ENCODE results near the gene TRIM47. TPM values are rescaled to one million over a fixed set of nuclear protein-coding genes. Genes with fewer than 3 reads are reported as not detected.

TRIM47 gene
- total RNA-seq: 1 to 10 TPM; 1.6 to 2.7 TPM
- polyA plus RNA-seq (2013, experiment 1 of 2): 1.4 TPM
- 0.62 TPM for polyA plus RNA-seq (2013, experiment 2 of 2)
- long read RNA-seq, experiment 1, partial matches to known transcripts: 0 of 2 reads
- long read RNA-seq, experiment 1, other reads (novel, unspliced or antisense): 1 of 2 reads
- long read RNA-seq, experiment 2, partial matches to known transcripts: 0 of 2 reads
- long read RNA-seq, experiment 2, other reads (novel, unspliced or antisense): 0 of 2 reads
- long read RNA-seq, experiment 3, partial matches to known transcripts: 0 of 2 reads
- long read RNA-seq, experiment 3, other reads (novel, unspliced or antisense): 0 of 2 reads
- long read RNA-seq, experiment 4, partial matches to known transcripts: 1 of 1 reads
- long read RNA-seq, experiment 4, other reads (novel, unspliced or antisense): 0 of 1 reads

- peaks cover 39% of the 10 kb centered on the region for H3K27me3 ChIP-seq (ENCODE audit: control insufficient read depth, insufficient read depth, low read length, poor library complexity, severe bottlenecking)
- peak; percentile 87 for DNase-seq
- peaks cover 50% of the 10 kb centered on the region for H3K27me3 Mint-ChIP-seq (ENCODE audit: insufficient read depth)
- H3K36me3 ChIP-seq (ENCODE audit: control insufficient read depth, insufficient read depth, low read length): no peaks in the 10 kb centered on the region
- no peaks in the 10 kb centered on the region for H3K9me3 Mint-ChIP-seq
- WGBS, 2 experiments (ENCODE audit: insufficient coverage in 1 of 2, insufficient read length in 1 of 2): 8 to 13% methylated on average over 31 to 87 of the region's 87 CpGs
- no peaks in the 10 kb centered on the region for H3K4me1 ChIP-seq (ENCODE audit: control insufficient read depth, insufficient read depth, low read length)
- no peak within 1 kb of the TSS for H3K27ac ChIP-seq (ENCODE audit: low read depth, low read length)
- peak within 1 kb of the TSS; percentile 52 for H3K4me3 Mint-ChIP-seq
- TF ChIP-seq CTCF (conservative IDR thresholded peaks at IDR 0.05): peak; percentile 29
- no peak within 1 kb of the TSS for H3K9ac ChIP-seq (ENCODE audit: extremely low read depth, low read length, poor library complexity, severe bottlenecking)
- H3K36me3 Mint-ChIP-seq (ENCODE audit: low read depth): no peaks in the 10 kb centered on the region
- peaks cover 10% of the 10 kb centered on the region for H3K4me1 Mint-ChIP-seq
- no peak within 1 kb of the TSS for H3K4me3 ChIP-seq (ENCODE audit: low read length)
- no peak within 1 kb of the TSS for H3K27ac Mint-ChIP-seq
- H3K9me3 ChIP-seq (ENCODE audit: control insufficient read depth, low read length): no peaks in the 10 kb centered on the region
Observed at GRCh38 chr17:75878174-75878998, at the start of gene TRIM47. TSS of gene TRIM47 (minus strand) at chr17:75878581. CDS start at chr17:75878548, 33 bp downstream.

GRCh38 chr17:75927286-75927922 lies 49.0 kb upstream of the TRIM47 start:
- TF ChIP-seq CTCF (conservative IDR thresholded peaks at IDR 0.05): peak; percentile 82
- H3K36me3 ChIP-seq (ENCODE audit: control insufficient read depth, insufficient read depth, low read length): peaks cover 13% of the 10 kb centered on the region
- H3K9ac ChIP-seq (ENCODE audit: extremely low read depth, low read length, poor library complexity, severe bottlenecking): no peak overlapping the region
- 88 to 90% methylated on average over 5 to 6 of the region's 6 CpGs for WGBS, 2 experiments (ENCODE audit: insufficient coverage in 1 of 2, insufficient read length in 1 of 2)
- H3K9me3 ChIP-seq (ENCODE audit: control insufficient read depth, low read length): no peaks in the 10 kb centered on the region
- no peaks in the 10 kb centered on the region for H3K27me3 ChIP-seq (ENCODE audit: control insufficient read depth, insufficient read depth, low read length, poor library complexity, severe bottlenecking)
- Mint-ChIP-seq H3K9me3 (no peaks in the 10 kb centered on the region), H3K36me3 (ENCODE audit: low read depth) (peaks cover 24% of the 10 kb centered on the region), H3K27me3 (ENCODE audit: insufficient read depth) (no peaks in the 10 kb centered on the region), H3K4me3 (no peak overlapping the region), H3K4me1 (no peaks in the 10 kb centered on the region), H3K27ac (no peak overlapping the region)
- DNase-seq: peak; percentile 90
- no peak overlapping the region for H3K4me3 ChIP-seq (ENCODE audit: low read length)
- no peak overlapping the region for H3K27ac ChIP-seq (ENCODE audit: low read depth, low read length)
- H3K4me1 ChIP-seq (ENCODE audit: control insufficient read depth, insufficient read depth, low read length): no peaks in the 10 kb centered on the region

GRCh38 chr17:75926456-75926855 lies 48.1 kb upstream of the TRIM47 start:
- Histone ChIP-seq H3K9ac (ENCODE audit: extremely low read depth, low read length, poor library complexity, severe bottlenecking) (no peak overlapping the region), H3K27me3 (ENCODE audit: control insufficient read depth, insufficient read depth, low read length, poor library complexity, severe bottlenecking) (no peaks in the 10 kb centered on the region), H3K4me3 (ENCODE audit: low read length) (no peak overlapping the region), H3K9me3 (ENCODE audit: control insufficient read depth, low read length) (no peaks in the 10 kb centered on the region), H3K27ac (ENCODE audit: low read depth, low read length) (no peak overlapping the region), H3K36me3 (ENCODE audit: control insufficient read depth, insufficient read depth, low read length) (peaks cover 13% of the 10 kb centered on the region), H3K4me1 (ENCODE audit: control insufficient read depth, insufficient read depth, low read length) (no peaks in the 10 kb centered on the region)
- TF ChIP-seq CTCF (conservative IDR thresholded peaks at IDR 0.05): no peak
- no peak overlapping the region for H3K27ac Mint-ChIP-seq
- H3K4me3 Mint-ChIP-seq: no peak overlapping the region
- H3K4me1 Mint-ChIP-seq: no peaks in the 10 kb centered on the region
- no peaks in the 10 kb centered on the region for H3K9me3 Mint-ChIP-seq
- DNase-seq: no peak
- no peaks in the 10 kb centered on the region for H3K27me3 Mint-ChIP-seq (ENCODE audit: insufficient read depth)
- H3K36me3 Mint-ChIP-seq (ENCODE audit: low read depth): peaks cover 20% of the 10 kb centered on the region
- 83 to 85% methylated on average over 1 to 4 of the region's 4 CpGs for WGBS, 2 experiments (ENCODE audit: insufficient coverage in 1 of 2, insufficient read length in 1 of 2)

All from endodermal cell (in vitro differentiated cells).